Adipose tissue (tissue), 3 donors: Measurements from ENCODE around the gene MRPL41. TPM values are rescaled to one million over a fixed set of nuclear protein-coding genes. Genes with fewer than 3 reads are reported as not detected.
"Not testable (repeated sequence)": the region's sequence is repeated elsewhere in the genome, so short reads cannot be mapped to it uniquely, and the experiment has no call there.

Experiments used
- H3K27ac ChIP-seq: one replicate; pipeline ENCODE4 v1.5.1; 2013; ENCODE audit warnings: low read depth, low read length
- WGBS, 3 donors: extraction: QIAGEN DNeasy Blood & Tissue Kit; methylation state at CpG; one replicate each; pipeline ENCODE4 v1.1.7; 2013; 5-methylcytosine and 5-hydroxymethylcytosine counted together
- polyA plus RNA-seq, 3 donors: library from polyadenylated mRNA; stranded (reverse); fragments of 200-250 nt; gene quantifications; one replicate each; pipeline ENCODE4 v1.2.3, GENCODE V29; 2013
- donor health status: healthy with polysubstance abuse.
- donor health status: Bipolar disorder and iron deficiency.
- donor health status: healthy.

MRPL41 gene
- polyA plus RNA-seq = 100 to 1,000 TPM in 1 of 3 donors, 10 to 100 TPM in 2; 37.2 to 155 (median 68.7) TPM

DNA sequence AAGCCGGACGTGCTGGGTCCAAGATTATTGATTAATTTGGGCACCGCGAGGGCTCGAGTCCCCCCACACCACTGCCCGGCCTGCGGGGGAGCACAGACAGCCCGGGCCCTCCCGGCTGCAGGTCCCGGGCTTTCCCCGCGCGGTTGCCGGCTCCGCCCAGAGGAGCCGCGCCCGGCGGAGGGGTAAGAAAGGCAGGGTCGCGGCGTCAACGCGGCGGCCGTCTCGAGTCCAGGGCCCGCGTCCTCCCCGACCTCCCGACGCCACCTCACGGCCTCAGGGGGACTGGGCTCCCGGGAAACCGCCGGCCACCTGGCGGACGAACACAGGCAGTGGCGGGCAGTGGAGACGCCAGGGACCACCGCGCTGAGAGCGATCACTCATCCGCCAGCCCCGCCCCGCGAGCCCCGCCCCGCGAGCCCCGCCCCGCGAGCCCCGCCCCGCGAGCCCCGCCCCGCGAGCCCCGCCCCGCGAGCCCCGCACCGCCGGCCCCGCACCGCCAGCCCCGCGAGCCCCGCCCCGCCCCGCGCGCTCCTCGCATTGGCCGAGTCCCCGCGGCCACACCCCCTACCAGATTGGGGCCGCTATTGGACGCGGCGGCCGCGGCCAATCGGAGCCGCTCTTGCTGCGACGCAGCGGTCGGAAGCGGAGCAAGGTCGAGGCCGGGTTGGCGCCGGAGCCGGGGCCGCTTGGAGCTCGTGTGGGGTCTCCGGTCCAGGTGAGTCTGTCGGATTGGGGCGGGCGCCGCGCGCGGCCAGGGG, at the start of gene MRPL41:
Gene MRPL41 (plus strand): TSS at position 616 of the 758 bp plus-strand sequence. CDS start 203 bp downstream, outside the sequence.
- no peak within 1 kb of the TSS for H3K27ac ChIP-seq
- WGBS, 3 donors = 0% methylated on average over 76 to 88 of the region's 106 CpGs

DNA sequence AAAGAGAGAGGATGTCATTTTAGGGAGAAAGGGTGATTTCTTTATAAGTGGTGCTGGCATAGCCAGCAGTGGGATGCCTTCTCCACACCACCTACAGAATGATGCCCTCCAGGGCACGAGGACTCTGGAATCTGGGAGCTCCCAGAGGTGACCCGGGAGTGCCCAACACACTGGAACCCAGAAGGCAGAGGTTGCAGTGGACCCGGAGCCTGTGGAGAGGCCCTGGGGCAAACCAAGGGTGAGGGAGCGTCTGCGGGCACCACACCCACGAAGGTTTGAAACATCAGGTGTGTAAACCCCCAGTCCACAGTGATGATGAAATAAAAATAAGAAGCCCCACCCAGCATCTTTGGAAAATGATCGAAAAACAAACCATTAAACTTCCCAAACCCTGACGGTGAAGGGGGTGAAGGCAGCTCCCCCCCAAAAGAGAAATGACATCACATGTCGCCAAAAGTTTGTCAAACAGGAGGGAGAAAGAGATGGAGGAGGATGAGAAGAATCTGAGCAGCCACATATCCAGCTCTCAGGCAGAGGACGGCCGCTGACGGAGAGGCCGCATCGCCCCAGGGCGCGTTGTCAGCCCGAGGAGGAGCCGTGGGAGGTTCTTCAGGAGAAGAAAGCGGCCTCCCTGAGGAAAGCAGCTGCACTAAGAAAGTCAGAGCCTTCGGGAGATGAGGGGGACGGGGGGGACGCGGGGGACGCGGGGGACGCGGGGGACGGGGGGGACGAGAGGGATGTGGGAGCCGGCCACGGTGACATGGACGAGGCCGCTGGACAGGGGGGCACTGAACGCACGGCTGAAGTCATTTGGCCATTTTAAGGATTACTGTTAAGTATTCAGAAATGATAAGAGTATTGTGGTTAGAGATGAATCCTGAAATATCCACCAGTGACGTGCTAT, 49.4 kb upstream of the MRPL41 start:
- 80 to 90% (median 83%) methylated on average over 27 to 35 of the region's 36 CpGs for WGBS, 3 donors
- H3K27ac ChIP-seq = no peak overlapping the region

DNA sequence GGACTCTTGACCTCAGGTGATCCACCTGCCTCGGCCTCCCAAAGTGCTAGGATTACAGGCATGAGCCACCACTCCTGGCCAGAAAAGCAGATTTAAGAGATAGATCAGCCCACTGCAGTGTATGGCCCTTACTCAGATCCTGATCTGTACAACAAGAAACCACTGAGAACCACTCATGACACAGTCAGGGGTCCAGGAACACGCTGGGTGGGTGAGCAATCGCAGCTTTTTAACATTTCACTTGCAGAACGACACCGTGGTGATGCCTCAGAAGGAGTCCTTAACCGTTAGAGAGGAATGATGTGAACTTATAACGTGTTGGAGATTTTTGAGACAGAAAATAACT, 47.3 kb upstream of the MRPL41 start:
- no peak overlapping the region for H3K27ac ChIP-seq
- 87 to 94% (median 90%) methylated on average over 7 of the region's 7 CpGs for WGBS, 3 donors

DNA sequence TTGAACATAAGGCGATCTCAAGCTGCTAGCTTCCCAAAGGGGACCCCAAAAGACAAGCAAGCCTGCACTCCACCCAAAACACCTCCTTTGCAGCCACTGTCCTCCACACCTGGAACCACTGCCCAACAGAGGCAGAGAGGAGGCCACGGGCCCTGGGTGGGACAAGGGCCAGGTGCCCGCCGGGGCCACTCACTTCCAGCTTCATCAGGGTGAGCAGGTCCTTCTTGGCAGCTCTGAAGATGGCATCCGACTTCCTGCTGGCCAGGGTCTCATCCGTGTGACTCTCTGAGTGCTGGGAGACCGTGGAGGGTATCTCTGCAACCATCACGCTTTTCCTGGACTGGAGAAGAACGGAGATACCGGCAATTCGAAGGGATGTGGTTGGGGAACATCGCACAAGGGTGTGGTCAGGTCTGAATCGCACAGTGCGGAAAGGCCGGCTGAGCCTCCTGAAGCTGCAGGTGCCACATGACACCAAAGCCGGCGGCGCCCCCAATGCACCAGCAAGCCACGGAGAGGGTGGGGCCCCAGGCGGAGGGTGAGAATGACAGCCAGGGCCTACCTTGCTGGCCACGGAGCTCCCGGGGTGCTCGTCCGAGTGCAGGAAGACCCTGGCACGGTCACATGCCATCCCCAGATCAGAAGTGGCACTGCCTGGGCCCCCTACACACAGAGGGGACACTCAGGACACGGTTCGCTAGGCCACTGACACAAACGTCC, 46.1 kb upstream of the MRPL41 start:
- no peak overlapping the region for H3K27ac ChIP-seq
- WGBS, 3 donors = 92 to 97% (median 94%) methylated on average over 28 of the region's 28 CpGs

DNA sequence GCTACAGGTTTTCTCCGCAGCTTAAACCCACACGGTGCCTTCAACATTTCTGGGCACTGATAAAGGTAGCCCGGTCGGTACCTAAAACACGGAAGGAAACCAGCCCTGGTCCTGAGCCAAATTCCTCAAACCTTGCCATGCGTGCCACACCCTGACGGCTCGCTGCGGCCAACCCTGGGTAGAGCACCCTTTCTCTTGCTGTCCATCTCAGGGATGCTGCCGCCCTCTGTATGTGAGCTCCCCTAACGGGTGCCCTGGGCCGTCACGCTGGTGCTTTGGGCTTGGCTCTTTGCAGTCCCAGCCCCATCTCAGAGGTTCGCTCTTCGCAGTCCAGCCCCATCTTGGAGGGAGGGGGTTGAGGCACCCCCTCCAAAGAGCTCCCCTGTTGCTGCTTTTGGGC, 45.4 kb upstream of the MRPL41 start:
- H3K27ac ChIP-seq = no peak overlapping the region
- 84 to 92% (median 86%) methylated on average over 15 of the region's 15 CpGs for WGBS, 3 donors

DNA sequence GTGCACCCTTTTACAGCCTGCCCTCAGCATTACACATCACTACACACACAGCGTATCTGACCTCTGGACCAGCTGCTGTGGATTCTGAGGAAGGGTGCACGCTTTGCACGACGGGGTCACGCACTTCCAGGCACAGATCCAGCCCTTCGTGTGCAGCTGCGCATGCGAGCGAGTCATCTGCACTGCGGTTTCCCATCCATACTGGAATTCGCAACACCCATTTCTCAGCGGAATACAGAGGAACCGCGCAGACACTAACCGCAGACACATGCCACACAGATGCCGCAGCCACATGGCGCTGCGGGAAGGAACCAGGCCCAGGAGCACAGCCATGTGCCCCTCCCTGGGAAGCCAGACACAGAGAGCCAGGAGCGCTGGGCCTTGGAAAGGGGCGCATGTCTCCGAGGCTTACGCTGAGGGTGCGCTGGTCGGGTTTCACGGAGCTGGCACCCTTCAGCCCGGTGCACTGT, 44.9 kb upstream of the MRPL41 start:
- no peak overlapping the region for H3K27ac ChIP-seq
- WGBS, 3 donors = 89 to 93% (median 90%) methylated on average over 26 of the region's 26 CpGs

DNA sequence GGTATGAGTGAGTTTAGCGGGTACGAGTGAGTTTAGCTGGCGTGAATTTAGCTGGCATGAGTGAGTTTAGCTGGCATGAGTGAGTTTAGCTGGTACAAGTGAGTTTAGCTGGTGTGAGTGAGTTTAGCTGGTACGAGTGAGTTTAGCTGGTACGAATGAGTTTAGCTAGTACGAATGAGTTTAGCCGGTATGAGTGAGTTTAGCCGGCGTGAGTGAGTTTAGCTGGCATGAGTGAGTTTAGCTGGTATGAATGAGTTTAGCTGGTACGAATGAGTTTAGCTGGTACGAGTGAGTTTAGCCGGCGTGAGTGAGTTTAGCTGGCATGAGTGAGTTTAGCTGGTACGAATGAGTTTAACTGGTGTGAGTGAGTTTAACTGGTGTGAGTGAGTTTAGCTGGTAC, 42.5 kb upstream of the MRPL41 start:
- H3K27ac ChIP-seq = no peak overlapping the region
- 78 to 93% (median 89%) methylated on average over 13 to 14 of the region's 14 CpGs for WGBS, 3 donors

DNA sequence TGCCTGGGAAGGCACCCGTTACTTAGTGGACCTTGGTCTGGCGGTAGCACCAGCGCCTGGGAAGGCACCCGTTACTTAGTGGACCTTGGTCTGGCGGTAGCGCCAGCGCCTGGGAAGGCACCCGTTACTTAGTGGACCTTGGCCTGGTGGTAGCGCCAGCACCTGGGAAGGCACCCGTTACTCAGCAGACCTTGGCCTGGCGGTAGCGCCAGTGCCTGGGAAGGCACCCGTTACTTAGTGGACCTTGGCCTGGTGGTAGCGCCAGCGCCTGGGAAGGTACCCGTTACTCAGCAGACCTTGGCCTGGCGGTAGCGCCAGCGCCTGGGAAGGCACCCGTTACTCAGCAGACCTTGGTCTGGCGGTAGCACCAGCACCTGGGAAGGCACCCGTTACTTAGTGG, 40.6 kb upstream of the MRPL41 start:
- not testable (repeated sequence) for H3K27ac ChIP-seq
- WGBS, 3 donors = 92 to 96% (median 94%) methylated on average over 22 of the region's 22 CpGs

DNA sequence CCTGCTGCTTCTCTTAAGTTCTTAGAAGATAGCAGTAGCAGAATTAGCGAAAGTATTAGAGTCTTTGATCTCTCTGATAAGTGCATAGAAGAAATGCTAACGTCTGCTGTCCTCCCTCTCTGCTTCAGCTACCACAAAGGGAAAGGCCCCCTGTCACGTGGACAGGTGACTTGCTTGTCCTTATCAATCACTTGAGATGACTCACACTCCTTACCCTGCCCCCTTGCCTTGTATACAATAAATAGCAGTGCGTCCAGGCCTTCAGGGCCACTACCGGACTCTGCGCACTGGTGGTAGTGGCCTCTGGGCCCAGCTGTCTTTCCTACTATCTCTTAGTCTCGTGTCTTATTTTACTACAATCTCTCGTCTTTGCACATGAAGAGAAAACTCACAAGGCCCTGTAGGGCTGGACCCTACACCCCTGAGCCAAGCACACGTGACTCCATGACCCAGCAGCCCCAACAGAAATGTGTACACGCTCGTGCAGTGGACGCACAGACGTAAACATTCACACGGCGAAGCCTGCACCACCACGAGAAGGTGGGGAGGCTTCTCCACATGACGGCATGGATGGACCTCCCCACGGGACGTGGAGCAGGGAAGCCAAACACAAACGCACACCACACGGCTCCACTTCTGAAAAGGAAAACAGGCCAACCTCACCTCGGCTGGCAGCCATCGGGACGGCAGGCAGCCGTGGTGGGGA, 39.8 kb upstream of the MRPL41 start:
- no peak overlapping the region for H3K27ac ChIP-seq
- 82 to 89% (median 86%) methylated on average over 25 of the region's 25 CpGs for WGBS, 3 donors

DNA sequence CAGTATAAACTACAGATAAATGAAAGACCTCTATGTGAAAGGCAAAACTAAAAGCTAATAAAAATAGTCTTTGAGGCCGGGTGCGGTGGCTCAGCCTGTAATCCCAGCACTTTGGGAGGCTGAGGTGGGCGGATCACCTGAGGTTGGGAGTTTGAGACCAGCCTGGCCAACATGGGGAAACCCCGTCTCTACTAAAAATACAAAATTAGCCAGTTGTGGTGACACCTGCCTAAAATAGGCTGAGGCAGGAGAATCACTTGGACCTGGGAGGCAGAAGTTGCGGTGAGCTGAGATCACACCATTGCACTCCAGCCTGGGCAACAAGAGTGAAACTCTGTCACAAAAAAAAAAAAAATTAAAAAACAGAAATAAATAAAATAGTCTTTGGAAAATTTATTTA, 38.5 kb upstream of the MRPL41 start:
- WGBS, 3 donors = 90 to 93% (median 90%) methylated on average over 5 of the region's 5 CpGs
- not testable (repeated sequence) for H3K27ac ChIP-seq

DNA sequence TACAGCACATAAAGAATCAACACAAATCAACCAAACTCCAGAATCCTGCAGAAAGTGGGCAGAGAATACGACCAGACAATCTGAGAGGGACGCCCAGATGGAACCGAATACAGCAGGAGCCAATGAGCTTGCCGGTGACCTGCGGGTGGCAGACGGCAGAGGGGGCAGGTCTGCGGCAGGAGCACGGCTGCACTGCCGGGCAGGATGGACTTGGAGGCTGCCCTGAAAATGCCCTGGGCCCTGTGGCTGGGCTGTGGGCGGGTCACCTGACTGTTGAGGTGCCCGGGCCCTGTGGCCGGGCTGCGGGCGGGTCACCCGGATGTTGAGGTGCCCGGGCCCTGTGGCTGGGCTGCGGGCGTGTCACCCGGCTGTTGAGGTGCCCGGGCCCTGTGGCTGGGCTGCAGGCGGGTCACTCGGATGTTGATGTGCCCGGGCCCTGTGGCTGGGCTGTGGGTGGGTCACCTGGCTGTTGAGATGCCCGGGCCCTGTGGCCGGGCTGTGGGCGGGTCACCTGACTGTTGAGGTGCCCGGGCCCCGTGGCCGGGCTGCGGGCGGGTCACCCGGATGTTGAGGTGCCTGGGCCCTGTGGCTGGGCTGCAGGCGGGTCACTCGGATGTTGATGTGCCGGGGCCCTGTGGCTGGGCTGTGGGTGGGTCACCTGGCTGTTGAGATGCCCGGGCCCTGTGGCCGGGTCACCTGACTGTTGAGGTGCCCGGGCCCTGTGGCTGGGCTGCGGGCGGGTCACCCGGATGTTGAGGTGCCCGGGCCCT, 37.7 kb upstream of the MRPL41 start:
- WGBS, 3 donors = 81 to 91% (median 90%) methylated on average over 30 to 42 of the region's 42 CpGs
- not testable (repeated sequence) for H3K27ac ChIP-seq

DNA sequence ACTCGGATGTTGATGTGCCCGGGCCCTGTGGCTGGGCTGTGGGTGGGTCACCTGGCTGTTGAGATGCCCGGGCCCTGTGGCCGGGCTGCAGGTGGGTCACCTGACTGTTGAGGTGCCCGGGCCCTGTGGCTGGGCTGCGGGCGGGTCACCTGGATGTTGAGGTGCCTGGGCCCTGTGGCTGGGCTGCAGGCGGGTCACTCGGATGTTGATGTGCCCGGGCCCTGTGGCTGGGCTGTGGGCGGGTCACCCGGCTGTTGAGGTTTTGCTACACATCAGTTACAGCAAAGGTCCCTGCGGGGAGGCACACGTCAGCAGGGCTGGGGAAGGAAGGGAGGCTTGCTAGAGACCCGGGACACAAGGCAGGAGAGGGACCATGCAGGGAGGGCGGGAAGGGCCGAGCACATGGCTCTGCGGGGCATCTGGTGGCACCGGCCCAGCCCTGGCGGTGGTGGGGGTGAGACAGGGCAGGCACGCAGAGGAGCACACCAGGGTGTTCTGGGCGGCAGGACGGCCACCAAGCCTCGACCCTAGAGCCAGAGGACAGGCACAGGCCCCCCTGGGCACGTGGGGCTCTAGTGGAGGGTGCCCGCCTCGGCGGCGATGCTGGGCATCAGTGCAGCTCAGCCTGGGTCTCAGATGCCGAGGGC, 36.9 kb upstream of the MRPL41 start:
- H3K27ac ChIP-seq = no peak overlapping the region
- WGBS, 3 donors = 92 to 96% (median 93%) methylated on average over 14 to 30 of the region's 30 CpGs

DNA sequence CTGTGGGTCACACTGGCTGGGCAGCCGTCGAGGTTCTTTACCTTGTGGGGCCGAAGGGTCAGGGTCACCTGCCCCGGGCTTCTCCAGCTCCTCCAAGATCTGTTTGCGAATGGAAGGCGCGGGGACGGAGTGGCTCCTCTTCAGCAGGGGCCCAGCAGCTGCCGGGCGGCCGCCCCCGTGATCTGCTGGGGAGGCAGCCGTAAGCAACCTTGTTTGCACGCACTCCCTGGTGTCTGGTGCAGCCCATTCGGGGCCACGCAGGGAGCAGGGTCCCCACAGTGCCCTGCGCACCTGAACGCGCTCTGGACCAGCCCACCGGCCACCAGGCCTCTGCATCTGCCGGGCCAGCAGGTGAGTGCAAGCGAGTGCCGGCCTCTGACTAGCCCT, 36.3 kb upstream of the MRPL41 start:
- 87 to 90% (median 90%) methylated on average over 22 to 23 of the region's 23 CpGs for WGBS, 3 donors
- no peak overlapping the region for H3K27ac ChIP-seq

DNA sequence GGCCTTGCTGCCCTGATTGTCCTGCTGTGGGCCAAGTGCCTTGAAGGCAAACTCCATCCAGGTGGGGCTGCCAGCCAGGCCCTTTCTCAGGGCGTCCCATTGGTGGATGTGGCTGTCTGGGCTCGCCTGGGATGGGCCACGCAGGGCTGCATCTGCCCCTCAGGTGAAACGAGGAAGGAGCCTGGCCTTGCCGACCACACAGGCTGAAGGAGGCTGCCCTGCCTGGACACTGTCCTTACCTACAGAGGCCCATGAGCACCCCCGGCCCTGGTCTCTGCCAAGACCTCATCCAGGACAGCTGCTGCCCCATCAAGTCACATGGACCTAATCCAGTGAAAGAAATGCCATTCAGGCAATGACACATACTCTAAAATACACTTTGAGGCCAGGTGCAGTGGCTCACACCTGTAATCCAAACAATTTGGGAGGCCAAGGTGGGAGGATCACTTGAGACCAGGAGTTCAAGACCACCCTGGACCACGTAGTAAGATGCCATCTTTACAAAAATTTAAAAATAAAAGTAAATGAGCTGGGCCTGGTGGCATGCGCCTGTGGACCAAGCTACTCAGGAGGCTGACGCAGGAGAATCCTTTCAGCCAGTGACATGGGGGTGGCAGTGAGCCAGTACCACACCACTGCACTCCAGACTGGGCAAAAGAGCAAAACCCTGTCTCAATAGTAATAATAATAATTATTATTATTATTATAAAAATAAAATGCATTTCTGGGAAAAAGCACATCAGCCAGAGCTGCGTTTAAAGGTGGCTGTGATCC, 35.3 kb upstream of the MRPL41 start:
- 85 to 89% (median 86%) methylated on average over 10 of the region's 10 CpGs for WGBS, 3 donors

DNA sequence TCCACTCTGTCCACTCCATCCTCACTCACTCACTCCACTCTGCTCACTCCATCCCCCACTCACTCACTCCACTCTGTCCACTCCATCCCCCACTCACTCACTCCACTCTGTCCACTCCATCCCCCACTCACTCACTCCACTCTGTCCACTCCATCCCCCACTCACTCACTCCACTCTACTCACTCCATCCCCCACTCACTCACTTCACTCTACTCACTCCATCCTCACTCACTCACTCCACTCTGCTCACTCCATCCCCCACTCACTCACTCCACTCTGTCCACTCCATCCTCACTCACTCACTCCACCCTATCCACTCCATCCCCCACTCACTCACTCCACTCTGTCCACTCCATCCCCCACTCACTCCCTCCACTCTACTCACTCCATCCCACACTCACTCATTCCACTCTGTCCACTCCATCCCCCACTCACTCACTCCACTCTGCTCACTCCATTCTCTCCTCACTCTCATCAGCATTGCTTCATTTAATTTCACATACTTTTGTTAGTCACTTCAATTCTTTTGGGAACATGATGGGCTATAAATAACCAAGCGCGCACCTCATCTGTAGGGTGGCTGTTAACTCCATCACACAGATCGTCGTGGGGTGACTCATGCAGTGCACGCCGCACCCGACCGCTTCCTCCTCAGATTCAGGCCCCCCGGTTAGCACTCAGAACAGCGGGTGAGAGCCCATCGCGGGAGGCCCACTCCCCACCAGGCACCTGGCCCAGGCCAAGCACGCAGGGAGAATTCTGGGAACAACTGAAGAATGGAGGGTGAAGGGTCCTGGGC, 32.8 kb upstream of the MRPL41 start:
- WGBS, 3 donors = 90 to 96% (median 94%) methylated on average over 13 of the region's 13 CpGs

More for the DNA sequence above, 35.3 kb upstream of the MRPL41 start:
- H3K27ac ChIP-seq = no peak overlapping the region

DNA sequence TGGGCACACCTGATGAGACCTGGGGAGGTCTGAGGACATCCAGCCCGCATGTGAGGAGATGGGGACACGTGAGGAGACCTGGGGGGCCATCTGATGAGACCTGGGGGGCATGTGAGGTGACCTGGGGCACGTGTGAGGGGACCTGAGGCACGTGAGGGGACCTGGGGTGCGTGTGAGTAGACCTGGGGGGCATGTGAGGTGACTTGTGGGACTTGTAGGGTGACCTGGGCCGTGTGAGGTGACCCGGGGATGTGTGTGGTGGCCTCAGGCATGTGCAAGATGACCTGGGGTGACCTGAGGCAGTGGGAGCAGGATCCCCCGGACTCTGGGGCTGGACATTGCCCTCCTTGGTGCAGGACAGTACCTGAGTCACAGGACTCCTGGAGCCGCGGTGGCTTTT, 32.1 kb upstream of the MRPL41 start:
- no peak overlapping the region for H3K27ac ChIP-seq
- WGBS, 3 donors = 88 to 93% (median 90%) methylated on average over 10 of the region's 10 CpGs

More for the DNA sequence above, 32.8 kb upstream of the MRPL41 start:
- not testable (repeated sequence) for H3K27ac ChIP-seq
